ENCODE data around the gene SLC7A10.

The SLC7A10 gene

GRCh38 chr19:33252971-33253370 is 27.3 kb upstream of the SLC7A10 start:
- FAIRE-seq = no peak

GRCh38 chr19:33252418-33252962 is 26.8 kb upstream of the SLC7A10 start:
- no peak for FAIRE-seq

GRCh38 chr19:33251526-33252090 is 26.0 kb upstream of the SLC7A10 start:
- FAIRE-seq = no peak

GRCh38 chr19:33251076-33251475 is 25.4 kb upstream of the SLC7A10 start:
- no peak for FAIRE-seq

- no peak for FAIRE-seq
Measured at GRCh38 chr19:33250500-33250899, 24.9 kb upstream of the SLC7A10 start.

- FAIRE-seq = no peak
Measured at GRCh38 chr19:33249740-33250366, 24.2 kb upstream of the SLC7A10 start.

GRCh38 chr19:33248954-33249613 is 23.4 kb upstream of the SLC7A10 start:
- no peak for FAIRE-seq

GRCh38 chr19:33248553-33248953 is 22.9 kb upstream of the SLC7A10 start:
- FAIRE-seq = no peak

GRCh38 chr19:33248104-33248503 is 22.5 kb upstream of the SLC7A10 start:
- FAIRE-seq = no peak

GRCh38 chr19:33247441-33247819 is 21.8 kb upstream of the SLC7A10 start:
- no peak for FAIRE-seq

GRCh38 chr19:33246709-33247440 is 21.2 kb upstream of the SLC7A10 start:
- FAIRE-seq = no peak

- FAIRE-seq = no peak
Measured at GRCh38 chr19:33245948-33246708, 20.5 kb upstream of the SLC7A10 start.

- FAIRE-seq = no peak
Measured at GRCh38 chr19:33242911-33243310, 17.3 kb upstream of the SLC7A10 start.

- no peak for FAIRE-seq
Measured at GRCh38 chr19:33242131-33242530, 16.5 kb upstream of the SLC7A10 start.

- no peak for FAIRE-seq
Measured at GRCh38 chr19:33241530-33242101, 16.0 kb upstream of the SLC7A10 start.

GRCh38 chr19:33241091-33241529 is 15.5 kb upstream of the SLC7A10 start:
- FAIRE-seq = no peak

GRCh38 chr19:33240181-33240771 is 14.6 kb upstream of the SLC7A10 start:
- FAIRE-seq = no peak

GRCh38 chr19:33239223-33239975 is 13.7 kb upstream of the SLC7A10 start:
- FAIRE-seq = no peak

- FAIRE-seq = no peak
Measured at GRCh38 chr19:33238481-33239149, 13.0 kb upstream of the SLC7A10 start.

GRCh38 chr19:33236696-33237390 is 11.2 kb upstream of the SLC7A10 start:
- no peak for FAIRE-seq
